Hepatocyte (in vitro differentiated cells): ENCODE results near the gene SRPK2. TPM values are rescaled to one million over a fixed set of nuclear protein-coding genes. Genes with fewer than 3 reads are reported as not detected.

ENCODE experiments used
- DNase-seq: peaks from one replicate; pipeline ENCODE4 v3.0.0-alpha.2; 2016; ENCODE audit warnings: low spot score
- H2AFZ ChIP-seq: fragments of 200-600 bp; sonication (generic); 2 replicates; pipeline ENCODE4 v1.6.0; 2016; ENCODE audit warnings: antibody characterized with exemption, mild to moderate bottlenecking
- H3K27ac ChIP-seq: fragments of 200-600 bp; sonication (generic); 2 replicates; pipeline ENCODE4 v1.5.1; 2016; ENCODE audit warnings: mild to moderate bottlenecking
- H3K27me3 ChIP-seq: fragments of 200-600 bp; sonication (generic); 2 replicates; pipeline ENCODE4 v1.6.1; 2016
- H3K36me3 ChIP-seq: fragments of 200-600 bp; sonication (generic); replicated peaks from 2 replicates; pipeline ENCODE4 v1.5.1; 2016; ENCODE audit warnings: low read depth; ENCODE audit not compliant: insufficient read depth
- H3K4me1 ChIP-seq: fragments of 200-600 bp; sonication (generic); 2 replicates; pipeline ENCODE4 v1.5.1; 2016; ENCODE audit warnings: mild to moderate bottlenecking, moderate library complexity; ENCODE audit not compliant: insufficient read depth
- H3K4me2 ChIP-seq: fragments of 200-600 bp; sonication (generic); 2 replicates; pipeline ENCODE4 v1.6.0; 2016
- H3K4me3 ChIP-seq: fragments of 200-600 bp; sonication (generic); 2 replicates; pipeline ENCODE4 v1.5.1; 2016; ENCODE audit warnings: mild to moderate bottlenecking
- H3K79me2 ChIP-seq: fragments of 200-600 bp; sonication (generic); 2 replicates; pipeline ENCODE4 v1.6.0; 2017; ENCODE audit warnings: mild to moderate bottlenecking
- H3K9me2 ChIP-seq: fragments of 200-600 bp; sonication (generic); replicated peaks from 2 replicates; pipeline ENCODE4 v1.6.0; 2017; ENCODE audit warnings: mild to moderate bottlenecking; ENCODE audit not compliant: insufficient read depth
- H3K9me3 ChIP-seq: fragments of 200-600 bp; sonication (generic); 2 replicates; pipeline ENCODE4 v1.5.1; 2016; ENCODE audit warnings: low read depth, mild to moderate bottlenecking
- H4K20me1 ChIP-seq: fragments of 200-600 bp; sonication (generic); 2 replicates; pipeline ENCODE4 v1.6.0; 2016; ENCODE audit warnings: mild to moderate bottlenecking; ENCODE audit not compliant: insufficient read depth, poor library complexity, severe bottlenecking
- CTCF ChIP-seq: fragments of 200-600 bp; sonication (generic); IDR thresholded peaks from 2 replicates; pipeline ENCODE4 v1.5.1; 2016; ENCODE audit warnings: antibody characterized with exemption, mild to moderate bottlenecking; ENCODE audit not compliant: poor library complexity
- EZH2 ChIP-seq: fragments of 200-600 bp; sonication (generic); IDR thresholded peaks from 2 replicates; pipeline ENCODE4 v1.6.1; 2016; ENCODE audit warnings: antibody characterized with exemption, mild to moderate bottlenecking, borderline replicate concordance
- EZH2phosphoT487 ChIP-seq: fragments of 200-600 bp; sonication (generic); IDR thresholded peaks from one replicate; pipeline ENCODE4 v1.6.1; 2018; ENCODE audit warnings: antibody characterized with exemption, mild to moderate bottlenecking, low read depth, moderate library complexity; ENCODE audit not compliant: unreplicated experiment, severe bottlenecking
- WGBS: methylation state at CpG from one replicate; pipeline ENCODE4 v1.1.6; 2016; ENCODE audit warnings: low lambda C conversion rate; ENCODE audit errors: missing lambda C conversion rate; 5-methylcytosine and 5-hydroxymethylcytosine counted together
- polyA plus RNA-seq: library from polyadenylated mRNA; unstranded; fragments of >200 nt; fragmentation: Nextera tagmentation; extraction: Ambion mirVana; gene quantifications from 2 replicates; pipeline ENCODE4 v1.2.1, GENCODE V29; 2016
- total RNA-seq: library from RNA; depleted of rRNA; stranded (reverse); fragments of >200 nt; gene quantifications from 2 replicates; pipeline ENCODE4 v1.2.3, GENCODE V29; 2014

The SRPK2 gene
- total and polyA plus RNA-seq, 2 experiments from 2014 or later, result 41.4 to 46.1 TPM

GRCh38 chr7:105180002-105180401 is 208.7 kb downstream of the SRPK2 start:
- H3K36me3 ChIP-seq, result no peaks in the 10 kb centered on the region

GRCh38 chr7:105178928-105179541 is 209.7 kb downstream of the SRPK2 start:
- H3K27me3 ChIP-seq, result no peaks in the 10 kb centered on the region
- H3K79me2 ChIP-seq, result peaks cover 44% of the 10 kb centered on the region
- DNase-seq, result no peak
- H3K4me3 ChIP-seq, result no peak overlapping the region
- H3K4me1 ChIP-seq, result no peaks in the 10 kb centered on the region
- H3K36me3 ChIP-seq, result no peaks in the 10 kb centered on the region
- TF ChIP-seq EZH2, result no peak
- TF ChIP-seq EZH2phosphoT487, result no peak
- no peak for TF ChIP-seq CTCF
- H3K4me2 ChIP-seq, result no peak overlapping the region
- no peaks in the 10 kb centered on the region for H3K9me2 ChIP-seq
- WGBS, result 81% methylated on average over 4 of the region's 4 CpGs
- H2AFZ ChIP-seq, result no peak overlapping the region
- H3K27ac ChIP-seq, result no peak overlapping the region
- H4K20me1 ChIP-seq, result peaks cover 2% of the 10 kb centered on the region
- no peaks in the 10 kb centered on the region for H3K9me3 ChIP-seq

More at GRCh38 chr7:105180002-105180401, 208.7 kb downstream of the SRPK2 start:
- no peak for DNase-seq
- TF ChIP-seq EZH2phosphoT487 (no peak), CTCF (no peak), EZH2 (no peak)
- Histone ChIP-seq H3K9me2 (no peaks in the 10 kb centered on the region), H4K20me1 (peaks cover 2% of the 10 kb centered on the region), H2AFZ (no peak overlapping the region), H3K27ac (no peak overlapping the region), H3K79me2 (peaks cover 35% of the 10 kb centered on the region), H3K27me3 (no peaks in the 10 kb centered on the region), H3K4me1 (no peaks in the 10 kb centered on the region), H3K4me2 (no peak overlapping the region), H3K9me3 (no peaks in the 10 kb centered on the region), H3K4me3 (no peak overlapping the region)
- 98% methylated on average over 2 of the region's 2 CpGs for WGBS

- peaks cover 51% of the 10 kb centered on the region for H3K79me2 ChIP-seq
- H4K20me1 ChIP-seq, result peaks cover 2% of the 10 kb centered on the region
- no peak overlapping the region for H3K4me3 ChIP-seq
- H3K4me1 ChIP-seq, result no peaks in the 10 kb centered on the region
- no peak overlapping the region for H2AFZ ChIP-seq
- 83% methylated on average over 4 of the region's 4 CpGs for WGBS
- H3K9me3 ChIP-seq, result no peaks in the 10 kb centered on the region
- H3K9me2 ChIP-seq, result no peaks in the 10 kb centered on the region
- no peak overlapping the region for H3K4me2 ChIP-seq
- no peak for DNase-seq
- no peaks in the 10 kb centered on the region for H3K27me3 ChIP-seq
- H3K27ac ChIP-seq, result no peak overlapping the region
- TF ChIP-seq EZH2phosphoT487 (no peak), EZH2 (no peak), CTCF (no peak)
- H3K36me3 ChIP-seq, result no peaks in the 10 kb centered on the region
Observed at GRCh38 chr7:105178177-105178576, 210.5 kb downstream of the SRPK2 start.
